Measurements from ENCODE around the gene NPLOC4.

The NPLOC4 gene

GRCh38 chr17:81546906-81547613 is 89.9 kb downstream of the NPLOC4 start:
- no peak for DNase-seq (ENCODE audit: low read depth)

- DNase-seq (ENCODE audit: low read depth) = no peak
These were observed 91.6 kb downstream of the NPLOC4 start for GRCh38 chr17:81545160-81545949.

DNA sequence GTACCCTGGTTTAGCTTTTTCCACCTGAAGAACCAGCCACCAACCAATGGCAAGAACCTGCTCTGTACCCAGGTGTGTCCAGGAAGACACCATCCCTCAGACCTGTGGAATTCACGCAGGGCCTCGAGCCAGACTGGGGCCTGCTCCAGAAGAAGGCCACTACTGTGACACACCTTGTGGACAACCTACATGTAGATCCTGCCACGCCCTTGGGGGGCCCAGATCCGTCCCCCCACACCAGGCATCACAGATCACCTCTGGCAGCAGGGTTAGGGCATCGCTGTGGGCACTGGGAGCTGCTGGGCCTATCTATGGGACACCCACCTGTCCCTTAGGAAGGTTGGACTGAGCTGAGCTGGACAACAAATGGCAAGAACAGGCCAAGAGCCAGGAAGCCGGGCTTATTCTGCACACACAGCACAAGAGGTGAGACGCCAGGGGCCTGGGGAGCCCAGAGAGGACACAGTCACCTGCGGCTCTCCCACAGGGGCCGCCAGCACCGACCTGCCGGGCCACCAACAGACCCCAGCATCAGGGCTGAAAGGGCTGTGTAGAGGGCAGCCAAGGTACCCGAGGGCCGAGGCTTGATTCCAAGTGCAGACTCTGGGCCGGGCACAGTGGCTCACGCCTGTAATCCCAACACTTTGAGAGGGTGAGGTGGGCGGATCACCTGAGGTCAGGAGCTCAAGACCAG is 92.5 kb downstream of the NPLOC4 start:
- DNase-seq (ENCODE audit: low read depth) = no peak

DNA sequence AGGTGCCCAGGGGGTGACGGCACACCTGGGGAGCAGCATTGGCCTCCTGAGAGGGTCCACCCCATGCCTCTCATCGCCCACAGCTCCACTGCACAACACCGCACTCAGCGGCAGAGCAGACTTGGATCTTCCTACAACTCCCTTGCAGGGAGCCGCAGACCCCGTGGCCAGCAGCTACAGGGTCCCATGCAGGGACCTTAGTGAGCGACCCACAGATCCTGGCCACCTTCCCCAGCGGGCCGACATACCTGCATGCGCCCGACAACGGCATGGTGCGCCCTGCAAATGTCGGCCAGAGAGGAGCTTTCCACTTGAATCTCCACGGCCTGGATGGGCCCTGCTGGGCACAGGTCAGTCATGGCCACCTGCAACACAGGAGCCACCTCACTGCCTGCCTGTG is 93.2 kb downstream of the NPLOC4 start:
- DNase-seq (ENCODE audit: low read depth) = no peak

DNA sequence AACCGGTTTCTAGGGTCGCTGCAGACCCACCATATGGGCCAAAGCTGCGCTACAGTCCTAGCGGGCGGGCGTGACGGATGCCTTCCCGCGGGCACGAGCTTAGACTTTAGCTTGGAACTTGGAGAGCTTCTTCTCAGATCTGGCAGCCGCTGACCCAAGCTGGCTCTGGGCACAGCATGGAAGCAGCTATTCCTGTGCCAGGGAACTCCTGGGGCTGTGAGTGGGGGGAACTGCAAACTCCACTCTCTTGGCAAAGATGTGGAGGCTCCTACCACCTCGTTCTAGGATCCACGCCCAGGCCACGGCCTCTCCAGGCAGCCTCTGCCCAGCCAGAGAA is 93.6 kb downstream of the NPLOC4 start:
- no peak for DNase-seq (ENCODE audit: low read depth)

- DNase-seq (ENCODE audit: low read depth) = no peak
These were observed 94.2 kb downstream of the NPLOC4 start for GRCh38 chr17:81542431-81543338.

GRCh38 chr17:81541123-81541522 is 95.8 kb downstream of the NPLOC4 start:
- no peak for DNase-seq (ENCODE audit: low read depth)

- DNase-seq (ENCODE audit: low read depth) = no peak
These were observed 96.3 kb downstream of the NPLOC4 start for GRCh38 chr17:81540676-81541027.

DNA sequence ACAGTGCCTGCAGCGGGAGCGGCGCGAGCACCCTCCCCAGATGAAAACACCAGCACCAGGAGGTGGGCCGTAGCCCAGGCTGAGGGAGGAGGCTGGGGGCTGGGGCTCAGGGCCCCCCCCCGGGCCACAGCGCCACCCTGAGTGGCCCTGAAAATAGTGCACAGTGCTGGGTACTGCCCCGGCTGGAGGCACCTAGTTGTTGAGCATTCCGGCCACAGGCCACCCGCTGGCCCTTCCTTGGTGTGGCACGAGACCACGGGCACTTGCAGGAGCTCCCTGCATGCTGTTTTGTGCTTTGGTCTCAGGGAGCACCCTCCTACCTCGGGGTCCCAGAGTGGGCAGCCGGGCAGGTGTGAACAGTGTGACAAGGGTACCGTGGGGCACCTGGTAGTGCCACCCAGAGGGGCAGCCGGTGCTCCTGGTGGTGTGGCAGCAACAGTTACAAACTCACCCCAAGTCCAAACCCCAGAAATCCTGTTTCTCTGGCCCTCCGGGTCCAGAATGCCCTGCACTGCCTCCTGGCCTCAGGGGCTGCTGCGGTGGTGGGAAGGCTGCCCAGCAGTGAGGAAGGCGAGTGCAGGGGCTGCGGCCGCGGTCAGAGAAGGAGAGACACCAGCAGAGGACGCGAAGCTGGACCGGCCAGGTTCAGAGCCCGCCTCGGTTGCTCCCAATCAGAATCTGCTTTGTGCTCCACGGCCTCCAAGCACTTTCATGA is 96.8 kb downstream of the NPLOC4 start:
- DNase-seq (ENCODE audit: low read depth) = no peak

- no peak for DNase-seq (ENCODE audit: low read depth)
These were observed 97.4 kb downstream of the NPLOC4 start for GRCh38 chr17:81539571-81539900.

- DNase-seq (ENCODE audit: low read depth) = no peak
These were observed 98.0 kb downstream of the NPLOC4 start for GRCh38 chr17:81538651-81539570.

DNA sequence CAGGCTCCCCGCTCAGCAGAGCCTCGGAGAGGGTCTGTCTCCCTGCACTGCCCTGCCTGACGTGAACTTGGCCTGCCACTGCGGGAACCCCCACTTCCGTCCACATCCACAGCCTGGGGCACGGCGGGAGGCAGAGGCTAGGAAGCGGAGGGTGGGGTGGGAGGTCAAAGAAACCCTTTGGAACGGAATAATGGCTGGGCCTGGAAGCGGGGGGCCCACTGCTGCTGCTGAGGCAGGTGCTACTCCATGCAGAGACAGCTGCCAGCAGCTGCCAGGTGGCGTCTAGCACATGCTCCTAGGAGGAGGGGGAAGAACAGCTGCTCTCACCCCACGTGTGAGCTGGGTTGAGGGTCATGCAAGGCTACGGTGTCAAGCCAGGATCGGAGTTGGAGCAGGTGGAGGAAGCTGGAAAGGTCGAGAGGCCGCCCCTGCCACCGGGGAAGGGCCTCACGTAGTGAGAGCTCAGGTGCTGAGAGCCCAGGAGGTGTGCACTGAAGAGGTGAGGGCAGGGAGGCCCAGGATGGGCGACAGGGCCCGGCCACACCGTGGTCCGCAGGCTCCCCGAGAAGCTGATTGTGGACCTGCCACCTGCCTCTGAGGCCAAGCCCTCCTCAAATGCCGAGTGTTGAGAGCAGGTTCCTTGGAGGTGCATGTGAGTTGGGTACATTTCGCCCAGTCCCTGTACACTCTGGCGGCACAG is 98.9 kb downstream of the NPLOC4 start:
- DNase-seq (ENCODE audit: low read depth) = no peak

- no peak for DNase-seq (ENCODE audit: low read depth)
These were observed 99.5 kb downstream of the NPLOC4 start for GRCh38 chr17:81537343-81537855.

DNA sequence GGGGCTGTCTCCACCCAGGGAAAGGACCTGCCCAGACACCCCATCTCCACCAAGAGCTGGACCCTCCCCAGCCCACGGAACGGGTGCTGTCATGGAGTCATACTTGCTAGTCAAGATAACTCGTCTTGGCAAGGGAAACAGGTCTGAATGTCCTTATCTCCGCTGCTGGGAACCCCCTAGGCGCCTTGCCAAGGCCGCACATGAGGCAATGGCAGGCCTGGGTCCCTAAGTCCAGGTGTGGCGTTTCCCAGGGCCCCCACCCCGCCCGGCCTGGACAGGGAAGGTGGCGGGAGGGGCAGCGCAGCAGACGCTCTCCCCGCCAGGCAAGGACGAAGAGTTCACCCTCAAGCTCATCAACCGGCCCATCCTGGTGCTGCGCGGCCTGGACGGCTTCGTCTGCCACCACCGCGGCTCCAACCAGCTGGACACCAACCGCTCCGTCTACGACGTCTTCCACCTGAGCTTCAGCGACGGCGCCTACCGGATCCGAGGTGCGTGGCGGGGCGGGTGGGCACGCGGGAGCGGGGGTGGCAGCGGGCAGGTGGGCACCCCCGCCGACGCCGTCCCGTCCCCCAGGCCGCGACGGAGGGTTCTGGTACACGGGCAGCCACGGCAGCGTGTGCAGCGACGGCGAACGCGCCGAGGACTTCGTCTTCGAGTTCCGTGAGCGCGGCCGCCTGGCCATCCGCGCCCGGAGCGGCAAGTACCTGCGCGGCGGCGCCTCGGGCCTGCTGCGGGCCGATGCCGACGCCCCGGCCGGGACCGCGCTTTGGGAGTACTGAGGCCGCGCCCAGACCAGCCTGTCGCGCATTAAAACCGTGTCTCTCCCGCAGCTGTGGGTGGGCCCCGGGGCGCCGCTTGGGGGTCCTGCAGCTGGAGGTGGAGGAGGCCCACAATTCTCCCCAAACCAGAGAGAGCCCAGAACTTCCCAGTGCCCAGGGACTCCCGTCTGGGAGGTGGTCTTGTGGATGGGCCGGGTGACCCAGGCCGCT is 100.3 kb downstream of the NPLOC4 start:
- no peak for DNase-seq (ENCODE audit: low read depth)

GRCh38 chr17:81535480-81536298 is 101.2 kb downstream of the NPLOC4 start:
- no peak for DNase-seq (ENCODE audit: low read depth)

DNA sequence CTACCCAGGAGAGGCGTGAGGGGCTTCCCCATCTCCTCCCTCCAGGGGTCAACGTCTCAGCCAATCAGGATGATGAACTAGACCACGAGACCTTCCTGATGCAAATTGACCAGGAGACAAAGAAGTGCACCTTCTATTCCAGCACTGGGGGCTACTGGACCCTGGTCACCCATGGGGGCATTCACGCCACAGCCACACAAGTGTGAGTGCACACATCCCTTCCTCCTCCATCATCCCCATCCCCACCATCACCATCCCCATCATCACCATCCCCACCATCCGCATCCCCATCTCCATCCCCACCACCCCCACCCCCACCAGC is 101.9 kb downstream of the NPLOC4 start:
- DNase-seq (ENCODE audit: low read depth) = no peak

- no peak for DNase-seq (ENCODE audit: low read depth)
These were observed 102.5 kb downstream of the NPLOC4 start for GRCh38 chr17:81534157-81535006.

Measured in CMK (cell line).